ENCODE data around the gene MEF2B. TPM values are rescaled to one million over a fixed set of nuclear protein-coding genes. Genes with fewer than 3 reads are reported as not detected.

Gene MEF2B
- total RNA-seq, 4 donors from 2014 or later = 5.0 to 7.4 TPM; not detected in 2

DNA sequence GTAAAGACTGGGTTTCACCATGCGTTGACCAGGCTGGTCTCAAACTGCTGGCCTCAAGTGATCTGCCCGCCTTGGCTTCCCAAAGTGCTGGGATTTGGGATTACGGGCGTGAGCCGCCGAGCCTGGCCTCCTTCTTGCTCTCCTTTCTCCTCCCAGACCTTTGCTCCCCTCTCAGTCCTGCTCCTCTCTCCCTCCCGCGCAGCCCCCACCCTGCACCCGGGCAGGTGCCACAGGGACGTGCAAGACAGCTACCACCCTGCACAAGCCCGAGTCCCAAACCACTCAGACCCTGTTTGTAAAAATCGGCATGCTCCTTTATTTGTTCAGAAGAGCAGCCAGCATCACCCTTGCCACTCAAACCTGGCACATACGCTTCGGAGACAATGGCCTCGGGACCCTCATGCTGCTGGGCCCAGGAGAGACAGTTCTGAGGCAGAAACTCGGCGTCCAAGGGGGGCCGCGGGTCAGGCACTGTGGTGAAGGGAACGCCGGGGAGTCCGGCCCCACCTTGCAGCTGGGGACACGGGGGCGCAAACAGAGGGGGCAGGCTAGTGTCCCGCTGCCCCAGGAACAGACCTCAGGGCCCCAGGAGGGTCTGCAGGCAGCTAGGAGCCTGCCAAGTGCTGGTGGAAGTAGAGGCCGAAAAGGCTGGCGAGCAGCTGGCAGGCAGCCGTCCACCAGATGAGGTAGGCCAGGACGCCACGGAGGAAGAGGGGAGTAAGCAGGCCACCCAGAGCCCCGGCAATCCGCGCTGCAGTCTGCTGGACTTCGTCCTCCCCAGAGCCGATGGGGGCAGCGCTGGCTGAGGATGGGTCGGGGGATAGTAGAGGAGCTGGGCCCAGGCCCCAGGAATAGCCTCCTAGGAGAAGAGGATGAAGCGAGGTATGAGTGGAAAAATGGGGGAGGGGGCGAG lies 50.5 kb downstream of the MEF2B start:
- peaks cover 0 to 13% (median 0%) of the 10 kb centered on the region in 3 donors for H3K36me3 ChIP-seq
- no peaks in the 10 kb centered on the region for H3K27me3 ChIP-seq
- no peaks in the 10 kb centered on the region for H3K9me3 ChIP-seq
- no peak for DNase-seq
- no peak overlapping the region for H3K27ac ChIP-seq
- no peaks in the 10 kb centered on the region for H3K4me1 ChIP-seq
- TF ChIP-seq POLR2A (IDR thresholded peaks at IDR 0.05) = no peak
- TF ChIP-seq, protein P1, sequence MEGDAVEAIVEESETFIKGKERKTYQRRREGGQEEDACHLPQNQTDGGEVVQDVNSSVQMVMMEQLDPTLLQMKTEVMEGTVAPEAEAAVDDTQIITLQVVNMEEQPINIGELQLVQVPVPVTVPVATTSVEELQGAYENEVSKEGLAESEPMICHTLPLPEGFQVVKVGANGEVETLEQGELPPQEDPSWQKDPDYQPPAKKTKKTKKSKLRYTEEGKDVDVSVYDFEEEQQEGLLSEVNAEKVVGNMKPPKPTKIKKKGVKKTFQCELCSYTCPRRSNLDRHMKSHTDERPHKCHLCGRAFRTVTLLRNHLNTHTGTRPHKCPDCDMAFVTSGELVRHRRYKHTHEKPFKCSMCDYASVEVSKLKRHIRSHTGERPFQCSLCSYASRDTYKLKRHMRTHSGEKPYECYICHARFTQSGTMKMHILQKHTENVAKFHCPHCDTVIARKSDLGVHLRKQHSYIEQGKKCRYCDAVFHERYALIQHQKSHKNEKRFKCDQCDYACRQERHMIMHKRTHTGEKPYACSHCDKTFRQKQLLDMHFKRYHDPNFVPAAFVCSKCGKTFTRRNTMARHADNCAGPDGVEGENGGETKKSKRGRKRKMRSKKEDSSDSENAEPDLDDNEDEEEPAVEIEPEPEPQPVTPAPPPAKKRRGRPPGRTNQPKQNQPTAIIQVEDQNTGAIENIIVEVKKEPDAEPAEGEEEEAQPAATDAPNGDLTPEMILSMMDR (IDR thresholded peaks at IDR 0.05) = no peak
- H3K4me3 ChIP-seq = peak overlapping the region in 1 of 4 donors; percentile 10

GRCh38 chr19:19115954-19116353 lies 54.1 kb downstream of the MEF2B start:
- Histone ChIP-seq H3K4me1 (peaks cover 0 to 2% (median 0%) of the 10 kb centered on the region in 4 donors), H3K9me3 (no peaks in the 10 kb centered on the region), H3K36me3 (peaks cover 0 to 8% (median 0%) of the 10 kb centered on the region in 3 donors), H3K27ac (no peak overlapping the region), H3K4me3 (no peak overlapping the region), H3K27me3 (no peaks in the 10 kb centered on the region)
- TF ChIP-seq, protein P1 (IDR thresholded peaks at IDR 0.05) = peak in 5 of 6 experiments; percentile 17 to 64 (median 59)
- no peak for TF ChIP-seq POLR2A (IDR thresholded peaks at IDR 0.05)
- peak; percentile 29 to 75 (median 68) for DNase-seq

- Histone ChIP-seq H3K36me3 (no peaks in the 10 kb centered on the region), H3K4me3 (no peak overlapping the region), H3K27ac (no peak overlapping the region), H3K27me3 (no peaks in the 10 kb centered on the region), H3K4me1 (peaks cover 0 to 12% (median 0%) of the 10 kb centered on the region in 4 donors), H3K9me3 (no peaks in the 10 kb centered on the region)
- TF ChIP-seq, protein P1 (IDR thresholded peaks at IDR 0.05) = no peak
- no peak for TF ChIP-seq POLR2A (IDR thresholded peaks at IDR 0.05)
- no peak for DNase-seq
Measured at GRCh38 chr19:19113040-19113626, 56.9 kb downstream of the MEF2B start.

- H3K27ac ChIP-seq = no peak overlapping the region
- TF ChIP-seq, protein P1 (IDR thresholded peaks at IDR 0.05) = no peak
- TF ChIP-seq POLR2A (IDR thresholded peaks at IDR 0.05) = no peak
- H3K27me3 ChIP-seq = no peaks in the 10 kb centered on the region
Measured at GRCh38 chr19:19111967-19112580, 58.0 kb downstream of the MEF2B start.

DNA sequence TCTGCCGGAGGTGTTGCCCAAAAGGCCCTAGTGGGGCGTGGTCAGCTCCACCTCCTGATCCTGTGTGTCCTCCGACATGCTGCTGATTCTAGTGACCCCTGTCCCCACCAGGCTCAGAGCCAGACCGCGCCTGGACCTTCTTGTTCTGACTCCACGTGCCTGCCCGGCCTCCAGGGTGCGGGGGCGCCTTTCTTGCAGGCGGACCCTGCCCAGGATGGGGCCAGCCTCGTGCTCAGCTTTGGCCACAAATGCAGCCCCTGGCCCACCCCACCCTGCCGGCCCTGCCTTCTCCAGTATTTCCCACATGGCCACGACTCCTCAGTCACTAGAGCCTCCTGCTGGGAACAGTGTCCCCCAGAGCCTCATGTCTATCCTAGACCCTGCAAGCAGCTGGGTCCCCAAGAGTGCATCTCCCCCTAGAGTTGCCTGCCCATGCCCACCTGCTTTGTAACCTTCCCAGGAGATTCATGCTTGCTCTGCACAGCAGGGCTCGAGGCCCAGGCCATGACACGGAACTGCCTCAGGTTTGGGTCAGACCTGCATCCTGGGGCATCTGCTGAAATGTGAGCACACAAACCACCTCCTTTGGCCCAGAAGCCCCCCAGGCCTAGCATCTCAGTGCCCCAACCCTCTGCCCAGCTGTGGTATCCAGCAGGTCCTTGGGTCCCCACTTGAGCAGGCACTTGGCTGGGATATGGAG lies 58.8 kb downstream of the MEF2B start:
- H3K27ac ChIP-seq = no peak overlapping the region
- H3K36me3 ChIP-seq = no peaks in the 10 kb centered on the region
- H3K4me1 ChIP-seq = peaks cover 0 to 12% (median 0%) of the 10 kb centered on the region in 4 donors
- no peaks in the 10 kb centered on the region for H3K9me3 ChIP-seq
- no peaks in the 10 kb centered on the region for H3K27me3 ChIP-seq
- no peak for DNase-seq
- no peak overlapping the region for H3K4me3 ChIP-seq
- no peak for TF ChIP-seq POLR2A (IDR thresholded peaks at IDR 0.05)
- TF ChIP-seq, protein P1 (IDR thresholded peaks at IDR 0.05) = no peak

More at GRCh38 chr19:19111967-19112580, 58.0 kb downstream of the MEF2B start:
- peaks cover 0 to 12% (median 0%) of the 10 kb centered on the region in 4 donors for H3K4me1 ChIP-seq
- DNase-seq = no peak
- no peak overlapping the region for H3K4me3 ChIP-seq
- no peaks in the 10 kb centered on the region for H3K9me3 ChIP-seq
- H3K36me3 ChIP-seq = no peaks in the 10 kb centered on the region

Measured in Peyer's patch (tissue), 4 donors.